Rectal smooth muscle tissue (tissue), 1 donor: Measurements from ENCODE around the gene THY1.

Experiments
- H3K27ac ChIP-seq: one replicate; pipeline ENCODE4 v1.7.0; 2013; ENCODE audit warnings: low read depth, low read length, inconsistent platforms
- H3K27me3 ChIP-seq: one replicate; pipeline ENCODE4 v1.7.0; 2013; ENCODE audit warnings: low read length; ENCODE audit not compliant: control insufficient read depth, insufficient read depth
- H3K36me3 ChIP-seq: one replicate; pipeline ENCODE4 v1.7.0; 2013; ENCODE audit warnings: low read length; ENCODE audit not compliant: control insufficient read depth, insufficient read depth
- H3K4me1 ChIP-seq: one replicate; pipeline ENCODE4 v1.7.0; 2013; ENCODE audit warnings: low read length; ENCODE audit not compliant: control insufficient read depth, insufficient read depth
- H3K4me3 ChIP-seq: one replicate; pipeline ENCODE4 v1.7.0; 2013; ENCODE audit warnings: low read length
- H3K9ac ChIP-seq: one replicate; pipeline ENCODE4 v1.7.0; 2013; ENCODE audit warnings: low read length

The THY1 gene

GRCh38 chr11:119376197-119376847 is 46.6 kb downstream of the THY1 start:
- H3K9ac ChIP-seq, result no peak overlapping the region
- no peaks in the 10 kb centered on the region for H3K36me3 ChIP-seq
- H3K27me3 ChIP-seq, result no peaks in the 10 kb centered on the region
- H3K4me3 ChIP-seq, result no peak overlapping the region
- peaks cover 5% of the 10 kb centered on the region for H3K4me1 ChIP-seq
- peak overlapping the region; percentile 79 for H3K27ac ChIP-seq

GRCh38 chr11:119375337-119376196 is 47.4 kb downstream of the THY1 start:
- Histone ChIP-seq H3K4me1 (no peaks in the 10 kb centered on the region), H3K36me3 (no peaks in the 10 kb centered on the region), H3K27me3 (no peaks in the 10 kb centered on the region), H3K9ac (no peak overlapping the region), H3K4me3 (no peak overlapping the region), H3K27ac (peak overlapping the region; percentile 79)

GRCh38 chr11:119374632-119375336 is 48.2 kb downstream of the THY1 start:
- Histone ChIP-seq H3K27me3 (no peaks in the 10 kb centered on the region), H3K4me1 (no peaks in the 10 kb centered on the region), H3K27ac (peak overlapping the region; percentile 78), H3K9ac (no peak overlapping the region), H3K36me3 (no peaks in the 10 kb centered on the region), H3K4me3 (no peak overlapping the region)

- H3K4me1 ChIP-seq, result no peaks in the 10 kb centered on the region
- no peak overlapping the region for H3K9ac ChIP-seq
- H3K27ac ChIP-seq, result no peak overlapping the region
- H3K36me3 ChIP-seq, result no peaks in the 10 kb centered on the region
- no peaks in the 10 kb centered on the region for H3K27me3 ChIP-seq
- no peak overlapping the region for H3K4me3 ChIP-seq
Measured at GRCh38 chr11:119373921-119374631, 48.9 kb downstream of the THY1 start.

- peaks cover 3% of the 10 kb centered on the region for H3K4me1 ChIP-seq
- H3K27me3 ChIP-seq, result no peaks in the 10 kb centered on the region
- H3K9ac ChIP-seq, result no peak overlapping the region
- no peaks in the 10 kb centered on the region for H3K36me3 ChIP-seq
- no peak overlapping the region for H3K4me3 ChIP-seq
- no peak overlapping the region for H3K27ac ChIP-seq
Measured at GRCh38 chr11:119373059-119373920, 49.7 kb downstream of the THY1 start.

- no peak overlapping the region for H3K9ac ChIP-seq
Measured at GRCh38 chr11:119372260-119373058, 50.5 kb downstream of the THY1 start.

GRCh38 chr11:119371778-119372182 is 51.2 kb downstream of the THY1 start:
- peaks cover 10% of the 10 kb centered on the region for H3K4me1 ChIP-seq
- H3K36me3 ChIP-seq, result no peaks in the 10 kb centered on the region
- no peaks in the 10 kb centered on the region for H3K27me3 ChIP-seq
- H3K9ac ChIP-seq, result no peak overlapping the region
- H3K4me3 ChIP-seq, result no peak overlapping the region
- H3K27ac ChIP-seq, result no peak overlapping the region

More at GRCh38 chr11:119372260-119373058, 50.5 kb downstream of the THY1 start:
- Histone ChIP-seq H3K4me3 (no peak overlapping the region), H3K27ac (no peak overlapping the region), H3K36me3 (no peaks in the 10 kb centered on the region), H3K4me1 (peaks cover 7% of the 10 kb centered on the region), H3K27me3 (no peaks in the 10 kb centered on the region)

GRCh38 chr11:119371067-119371601 is 51.8 kb downstream of the THY1 start:
- Histone ChIP-seq H3K4me1 (peaks cover 13% of the 10 kb centered on the region), H3K4me3 (no peak overlapping the region), H3K27me3 (no peaks in the 10 kb centered on the region), H3K9ac (no peak overlapping the region), H3K27ac (no peak overlapping the region), H3K36me3 (no peaks in the 10 kb centered on the region)

- Histone ChIP-seq H3K9ac (no peak overlapping the region), H3K27me3 (no peaks in the 10 kb centered on the region), H3K4me3 (no peak overlapping the region), H3K27ac (no peak overlapping the region), H3K36me3 (no peaks in the 10 kb centered on the region), H3K4me1 (peaks cover 13% of the 10 kb centered on the region)
Measured at GRCh38 chr11:119370486-119371046, 52.4 kb downstream of the THY1 start.

GRCh38 chr11:119369132-119369925 is 53.6 kb downstream of the THY1 start:
- Histone ChIP-seq H3K36me3 (no peaks in the 10 kb centered on the region), H3K27ac (peak overlapping the region; percentile 68), H3K27me3 (no peaks in the 10 kb centered on the region), H3K4me1 (peaks cover 23% of the 10 kb centered on the region), H3K4me3 (no peak overlapping the region), H3K9ac (no peak overlapping the region)
